Cardiac septum (tissue), 1 donor: ENCODE measurements around the gene SET. TPM values are rescaled to one million over a fixed set of nuclear protein-coding genes. Genes with fewer than 3 reads are reported as not detected.

ENCODE experiments used
- DNase-seq: peaks from one replicate; pipeline ENCODE4 v3.0.0-alpha.2; 2020; ENCODE audit warnings: low spot score
- intact Hi-C: fragments of 100-400 bp; cut with DNase I; formaldehyde crosslinking; loops from one replicate; pipeline ENCODE4 v1.14.0; 2022
- total RNA-seq: library from RNA; stranded (reverse); fragmentation: NEBNext Ultra II Directional; extraction: Animal tissue kit (Norgen Biotek cat#: 25700); gene quantifications from one replicate; pipeline ENCODE4 v1.2.1, GENCODE V29; 2021
- donor health status: DM: no; HTN: no; CAD: no.

SET gene
- total RNA-seq, 1 donor from 2014 or later = 212 TPM

DNA sequence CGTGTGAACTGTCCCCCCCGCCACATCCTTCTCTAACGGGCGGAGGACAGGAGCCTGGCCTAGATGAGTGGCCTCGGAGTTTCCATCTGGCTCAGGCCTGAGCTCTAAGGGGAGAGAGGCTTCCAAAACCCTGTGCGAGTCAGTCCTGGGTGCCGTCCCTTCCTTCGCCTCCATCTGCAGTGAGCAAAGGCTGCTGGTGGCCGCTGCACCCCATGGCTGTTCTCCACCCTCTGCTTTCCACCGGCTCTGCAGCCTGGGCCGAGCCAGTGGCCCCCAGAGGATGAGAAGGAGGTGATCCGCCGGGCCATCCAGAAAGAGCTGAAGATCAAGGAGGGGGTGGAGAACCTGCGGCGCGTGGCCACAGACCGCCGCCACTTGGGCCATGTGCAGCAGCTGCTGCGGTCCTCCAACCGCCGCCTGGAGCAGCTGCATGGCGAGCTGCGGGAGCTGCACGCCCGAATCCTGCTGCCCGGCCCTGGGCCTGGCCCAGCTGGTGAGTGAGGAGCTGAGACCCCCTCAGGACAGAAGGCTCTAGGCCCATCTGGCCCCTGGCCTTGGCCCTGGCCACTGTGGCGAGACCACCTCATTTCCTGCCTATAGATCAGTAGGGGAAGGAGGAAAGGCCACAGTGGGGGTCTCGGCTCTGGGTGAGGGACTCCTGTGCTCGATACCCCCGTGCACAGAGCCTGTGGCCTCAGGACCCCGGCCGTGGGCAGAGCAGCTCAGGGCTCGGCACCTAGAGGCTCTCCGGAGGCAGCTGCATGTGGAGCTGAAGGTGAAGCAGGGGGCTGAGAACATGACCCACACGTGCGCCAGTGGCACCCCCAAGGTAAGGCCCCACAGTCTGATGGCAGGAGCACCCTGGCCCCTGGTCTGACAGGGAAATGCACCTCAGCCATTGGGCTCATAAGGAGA lies 16.3 kb downstream of the SET start:
- intact Hi-C loops = no loop called here
- DNase-seq = peak; percentile 49

GRCh38 chr9:128706045-128706444 lies 17.0 kb downstream of the SET start:
- DNase-seq = peak; percentile 49
- intact Hi-C loops = no loop called here

DNA sequence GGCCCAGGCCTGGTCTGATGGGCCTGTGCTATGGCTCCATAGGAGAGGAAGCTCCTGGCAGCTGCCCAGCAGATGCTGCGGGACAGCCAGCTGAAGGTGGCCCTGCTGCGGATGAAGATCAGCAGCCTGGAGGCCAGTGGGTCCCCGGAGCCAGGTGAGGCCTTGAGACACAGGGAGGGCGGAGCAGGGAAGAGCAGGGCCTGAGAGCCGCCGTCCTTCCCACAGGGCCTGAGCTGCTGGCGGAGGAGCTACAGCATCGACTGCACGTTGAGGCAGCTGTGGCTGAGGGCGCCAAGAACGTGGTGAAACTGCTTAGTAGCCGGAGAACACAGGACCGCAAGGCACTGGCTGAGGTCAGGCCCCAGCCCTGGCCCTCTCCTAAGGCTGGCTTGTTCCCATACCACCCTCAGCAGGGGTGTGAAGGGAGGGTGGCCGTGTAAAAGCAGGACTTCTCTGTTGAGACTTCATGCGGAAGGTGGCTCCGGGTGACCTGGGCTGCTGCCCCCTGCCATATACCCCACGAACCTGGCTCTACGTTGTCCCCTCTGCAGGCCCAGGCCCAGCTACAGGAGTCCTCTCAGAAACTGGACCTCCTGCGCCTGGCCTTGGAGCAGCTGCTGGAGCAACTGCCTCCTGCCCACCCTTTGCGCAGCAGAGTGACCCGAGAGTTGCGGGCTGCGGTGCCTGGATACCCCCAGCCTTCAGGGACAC lies 17.8 kb downstream of the SET start:
- intact Hi-C loops = no loop called here
- peak; percentile 66 for DNase-seq

DNA sequence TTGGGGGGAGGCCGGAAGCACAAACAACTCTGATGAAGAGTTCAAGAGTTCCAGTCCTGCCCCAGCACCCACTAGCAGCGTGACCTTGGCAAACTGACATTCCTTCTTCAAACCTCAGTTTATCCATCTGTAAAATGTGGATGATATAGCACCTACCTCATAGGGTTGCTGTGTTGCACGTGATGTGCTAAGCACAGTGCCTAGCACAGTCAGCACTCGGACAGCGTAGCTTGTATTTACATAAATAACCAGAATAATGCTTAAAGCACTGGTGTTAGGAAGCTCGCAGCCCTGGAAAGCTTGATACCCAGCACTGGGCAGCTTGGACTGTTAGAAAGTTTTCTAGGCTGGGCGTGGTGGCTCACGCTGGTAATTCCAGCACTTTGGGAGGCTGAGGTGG lies 18.4 kb downstream of the SET start:
- no peak for DNase-seq
- intact Hi-C loops = no loop called here

- DNase-seq = no peak
- intact Hi-C loops = no loop called here
These were observed 23.7 kb downstream of the SET start for GRCh38 chr9:128712451-128713410.

DNA sequence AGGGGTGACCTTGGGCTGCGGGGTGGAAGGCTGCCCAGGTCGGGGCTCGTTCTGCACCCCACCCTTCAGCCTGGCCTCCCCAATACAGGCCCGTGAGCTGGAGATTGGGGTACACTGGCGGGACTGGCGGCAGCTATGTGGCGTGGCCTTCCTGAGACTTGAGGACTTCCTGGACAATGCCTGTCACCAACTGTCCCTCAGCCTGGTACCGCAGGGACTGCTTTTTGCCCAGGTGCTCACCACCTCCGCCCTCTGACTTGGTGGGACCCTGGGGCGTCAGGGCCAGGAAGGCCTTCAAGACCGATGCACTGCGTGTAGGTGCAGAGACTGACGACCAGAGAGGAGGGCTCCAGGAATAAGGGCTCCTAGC lies 24.4 kb downstream of the SET start:
- intact Hi-C loops = no loop called here
- peak; percentile 54 for DNase-seq

- DNase-seq = no peak
- intact Hi-C loops = no loop called here
These were observed 25.0 kb downstream of the SET start for GRCh38 chr9:128713941-128714573.

DNA sequence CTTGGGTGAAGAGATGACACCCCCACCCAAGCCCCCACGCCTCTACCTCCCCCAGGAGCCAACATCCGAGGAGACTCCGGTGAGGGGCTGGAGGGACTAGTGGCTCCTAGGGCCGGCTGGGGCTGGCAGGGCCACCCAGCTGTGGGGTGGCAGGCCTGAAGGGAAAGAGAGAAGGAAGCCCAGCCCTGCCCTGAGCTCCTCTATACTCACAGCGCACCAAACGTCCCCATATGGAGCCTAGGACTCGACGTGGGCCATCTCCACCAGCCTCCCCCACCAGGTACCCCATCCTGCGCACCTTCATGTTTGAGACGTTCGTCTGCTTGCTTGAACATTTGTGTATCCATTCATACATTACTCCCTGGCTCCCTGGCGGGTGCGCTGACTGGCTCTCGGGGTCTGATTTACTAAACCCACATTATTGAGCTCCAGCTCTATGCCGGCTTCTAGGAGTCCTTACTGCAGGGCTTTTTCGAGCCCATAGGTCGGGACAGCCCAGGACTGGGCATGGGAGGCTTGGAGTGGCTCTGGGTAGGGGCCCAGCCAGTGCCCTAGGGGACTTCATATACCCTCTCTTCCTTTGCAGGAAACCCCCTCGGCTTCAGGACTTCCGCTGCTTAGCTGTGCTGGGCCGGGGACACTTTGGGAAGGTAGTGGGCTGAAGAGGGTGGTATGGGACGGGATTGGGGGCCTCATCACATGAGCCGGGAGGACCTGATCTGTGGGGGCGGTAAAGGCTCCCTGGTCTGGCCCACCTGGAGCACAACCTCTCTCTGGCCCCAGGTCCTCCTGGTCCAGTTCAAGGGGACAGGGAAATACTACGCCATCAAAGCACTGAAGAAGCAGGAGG lies 25.8 kb downstream of the SET start:
- intact Hi-C loops = no loop called here
- no peak for DNase-seq

DNA sequence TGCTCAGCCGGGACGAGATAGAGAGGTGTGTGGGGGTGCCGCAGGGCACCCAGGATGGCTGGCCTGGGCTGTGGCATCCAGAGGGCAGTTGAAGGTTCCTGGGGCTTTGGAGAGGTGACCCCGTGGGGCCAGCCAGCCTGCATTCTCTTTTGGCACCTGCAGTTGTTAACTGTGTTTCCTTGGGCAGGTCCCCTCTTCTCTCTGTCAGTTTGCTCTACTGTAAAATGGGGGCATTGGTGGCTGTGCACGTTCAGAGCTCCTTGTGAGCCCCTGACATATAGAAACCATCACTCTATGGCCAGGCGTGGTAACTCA lies 26.4 kb downstream of the SET start:
- intact Hi-C loops = no loop called here
- DNase-seq = no peak

DNA sequence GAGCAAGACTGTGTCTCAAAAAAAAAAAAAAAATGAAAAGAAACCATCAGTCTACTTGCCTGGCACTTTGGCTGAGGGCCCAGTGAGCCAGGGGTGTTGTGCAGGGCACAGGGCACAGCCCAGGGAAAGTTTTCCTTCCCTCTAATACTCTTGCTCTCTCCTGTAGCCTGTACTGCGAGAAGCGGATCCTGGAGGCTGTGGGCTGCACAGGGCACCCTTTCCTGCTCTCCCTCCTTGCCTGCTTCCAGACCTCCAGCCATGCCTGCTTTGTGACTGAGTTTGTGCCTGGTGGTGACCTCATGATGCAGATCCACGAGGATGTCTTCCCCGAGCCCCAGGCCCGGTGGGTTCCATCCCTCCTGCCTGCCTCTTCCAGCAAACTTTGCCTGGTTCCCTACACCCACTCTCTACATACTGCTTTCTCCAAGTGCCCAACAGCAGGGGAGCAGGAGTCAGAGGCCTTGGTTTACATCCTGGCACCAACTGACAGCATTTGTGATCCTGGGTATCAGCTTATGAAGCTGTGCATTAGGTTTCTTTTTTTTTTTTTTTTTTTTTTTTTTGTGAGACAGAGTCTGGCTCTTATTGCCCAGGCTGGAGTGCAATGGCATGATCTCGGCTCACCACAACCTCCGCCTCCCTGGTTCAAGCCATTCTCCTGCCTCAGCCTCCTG lies 27.7 kb downstream of the SET start:
- intact Hi-C loops = no loop called here
- no peak for DNase-seq

DNA sequence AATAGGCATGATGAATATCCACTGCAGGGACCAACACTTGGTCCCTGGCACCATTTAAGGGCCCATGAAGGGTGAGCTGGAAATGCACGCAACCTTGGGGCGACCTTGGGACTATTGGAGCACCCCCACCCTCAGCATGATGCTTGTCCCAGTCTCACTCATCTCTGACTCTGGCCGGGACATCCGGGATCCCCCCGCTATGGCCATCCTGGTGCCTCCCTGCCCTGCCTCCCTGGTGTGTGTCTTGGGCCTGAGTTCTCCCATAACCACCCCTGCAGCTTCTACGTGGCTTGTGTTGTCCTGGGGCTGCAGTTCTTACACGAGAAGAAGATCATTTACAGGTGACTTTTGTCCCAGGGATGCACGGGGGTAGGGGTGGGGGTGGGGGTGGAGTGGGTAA lies 29.0 kb downstream of the SET start:
- DNase-seq = no peak
- intact Hi-C loops = no loop called here

DNA sequence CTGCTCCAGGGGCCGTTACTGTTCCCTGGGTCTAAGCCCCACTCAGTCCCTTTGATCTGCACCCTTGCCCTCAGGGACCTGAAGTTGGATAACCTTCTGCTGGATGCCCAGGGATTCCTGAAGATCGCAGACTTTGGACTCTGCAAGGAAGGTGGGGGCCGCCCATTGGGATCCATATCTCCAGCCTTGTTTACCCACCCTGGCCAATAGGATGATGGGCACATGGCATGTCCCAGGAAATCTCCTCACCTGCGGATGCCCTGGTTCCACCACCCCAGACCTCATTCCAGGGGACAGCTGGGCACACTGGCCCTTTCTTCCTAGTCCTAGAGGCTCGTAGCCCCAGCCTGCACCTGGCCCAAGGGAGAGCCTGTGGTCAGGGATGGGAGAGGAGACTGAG lies 29.5 kb downstream of the SET start:
- intact Hi-C loops = no loop called here
- no peak for DNase-seq

DNA sequence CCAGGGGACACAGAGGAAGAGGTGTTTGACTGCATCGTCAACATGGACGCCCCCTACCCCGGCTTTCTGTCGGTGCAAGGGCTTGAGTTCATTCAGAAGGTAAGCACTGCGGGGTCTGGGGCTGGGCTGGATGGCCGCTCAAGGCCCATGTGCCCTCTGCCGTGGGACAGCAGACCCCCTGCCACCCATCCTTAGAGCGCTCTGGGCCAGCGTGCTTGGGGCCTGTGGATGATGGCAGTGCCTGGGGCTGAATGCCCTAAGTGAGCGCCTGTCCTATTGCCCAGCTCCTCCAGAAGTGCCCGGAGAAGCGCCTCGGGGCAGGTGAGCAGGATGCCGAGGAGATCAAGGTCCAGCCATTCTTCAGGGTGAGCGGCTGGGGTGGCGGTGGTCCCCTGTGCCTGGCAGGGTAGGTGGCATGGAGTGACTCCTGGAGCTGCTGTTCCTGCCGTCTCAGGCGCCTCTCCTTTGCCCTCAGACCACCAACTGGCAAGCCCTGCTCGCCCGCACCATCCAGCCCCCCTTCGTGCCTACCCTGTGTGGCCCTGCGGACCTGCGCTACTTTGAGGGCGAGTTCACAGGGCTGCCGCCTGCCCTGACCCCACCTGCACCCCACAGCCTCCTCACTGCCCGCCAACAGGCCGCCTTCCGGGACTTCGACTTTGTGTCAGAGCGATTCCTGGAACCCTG lies 31.0 kb downstream of the SET start:
- intact Hi-C loops = no loop called here
- DNase-seq = no peak

DNA sequence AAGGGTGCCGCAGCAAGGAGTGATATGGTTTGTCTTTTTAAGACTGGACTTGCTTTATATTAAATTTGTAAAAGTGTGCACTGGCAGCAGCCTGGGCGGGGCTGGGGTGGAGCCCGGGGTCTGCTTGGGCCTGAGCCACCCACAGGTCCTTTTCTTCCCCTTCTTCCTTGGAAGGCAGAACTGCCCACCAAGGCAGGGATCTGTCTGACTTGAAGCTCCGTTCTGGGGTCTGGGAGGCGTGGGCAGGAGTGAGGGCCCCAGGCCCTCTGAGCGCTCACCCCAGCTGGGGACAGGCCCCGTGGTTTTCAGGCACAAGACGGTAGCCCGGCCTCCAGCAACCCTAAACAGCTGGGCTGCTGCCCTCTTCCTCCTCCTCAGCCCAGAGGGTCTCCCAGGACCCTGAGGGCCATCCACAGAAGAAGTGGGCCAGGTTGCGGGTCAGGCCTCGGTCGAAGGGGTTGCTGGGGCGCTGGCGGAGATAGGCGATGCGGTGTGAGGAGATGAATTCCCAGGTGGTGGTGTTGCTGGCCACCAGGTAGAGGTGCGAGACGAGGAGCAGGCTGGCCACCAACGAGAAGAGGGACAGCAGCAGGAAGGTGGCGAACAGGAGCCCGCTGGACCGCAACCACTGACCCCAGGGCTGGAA lies 31.9 kb downstream of the SET start:
- DNase-seq = no peak
- intact Hi-C loops = no loop called here

- no peak for DNase-seq
- intact Hi-C loops = no loop called here
These were observed 32.5 kb downstream of the SET start for GRCh38 chr9:128721487-128722010.

DNA sequence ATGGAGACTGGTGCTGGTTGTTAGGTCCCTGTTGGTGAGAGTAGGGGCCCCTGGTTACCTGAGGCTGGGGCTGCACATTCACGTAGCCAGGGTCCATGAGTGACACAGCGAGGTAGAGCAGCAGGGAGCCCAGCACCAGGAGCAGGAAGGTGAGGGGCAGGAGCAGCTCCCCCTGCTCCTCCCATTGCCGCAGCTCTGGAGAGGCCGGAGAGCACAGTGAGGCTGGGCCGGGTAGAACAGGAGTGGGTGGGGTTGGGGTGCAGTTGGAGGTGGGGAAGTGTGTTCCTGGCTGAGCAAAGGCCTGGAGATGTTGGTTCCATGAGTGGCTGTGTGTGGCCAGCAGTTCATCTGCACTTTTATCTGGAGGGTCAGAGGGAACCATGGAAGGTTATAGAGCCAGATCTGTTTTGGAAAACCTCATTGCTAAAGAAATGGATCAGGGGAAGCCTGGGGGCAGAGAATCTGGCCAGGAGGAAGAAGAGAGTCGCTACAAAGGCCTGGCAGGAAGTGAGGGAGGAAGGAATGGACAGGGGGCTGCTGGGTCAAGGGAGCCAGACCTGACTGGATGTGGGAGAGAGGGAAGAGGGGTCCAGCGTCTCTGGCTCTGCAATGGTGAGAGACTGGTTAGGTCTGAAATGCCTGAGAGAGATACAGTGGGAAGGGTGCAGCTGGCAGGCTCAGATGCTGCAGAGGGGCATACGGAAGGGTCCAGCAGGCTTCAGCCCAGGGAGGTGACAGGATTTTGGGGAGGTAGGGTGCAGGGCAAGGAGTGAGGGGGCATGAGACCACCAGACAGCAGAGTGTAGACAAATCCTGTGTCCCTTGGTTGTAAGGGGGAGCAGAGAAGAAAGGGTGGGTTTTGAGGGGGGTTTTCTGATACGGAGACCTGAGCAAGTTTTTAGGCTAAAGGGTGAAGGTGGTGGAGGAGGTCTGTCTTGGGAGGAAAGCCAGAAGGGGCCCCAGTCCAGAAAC lies 33.6 kb downstream of the SET start:
- DNase-seq = no peak
- intact Hi-C loops = no loop called here
